ENCODE data around the gene MARK2. TPM values are rescaled to one million over a fixed set of nuclear protein-coding genes. Genes with fewer than 3 reads are reported as not detected.
A peak's percentile ranks its signal among the peaks of the same experiment; 100 is the strongest.

MARK2 gene
- polyA plus RNA-seq, 1 of the 3 experiments (the other 2 are of a cell fraction): 18.8 TPM

GRCh38 chr11:63871962-63872799 is 33.3 kb downstream of the MARK2 start:
- H3K9me2 ChIP-seq: no peaks in the 10 kb centered on the region
- no peaks in the 10 kb centered on the region for H3F3A ChIP-seq (replicated peaks; ENCODE audit: insufficient read depth)
- peak; percentile 80 for DNase-seq
- H4K20me1 ChIP-seq (ENCODE audit: insufficient read depth): peaks cover 81% of the 10 kb centered on the region
- no peak overlapping the region for H3K9ac ChIP-seq
- peak overlapping the region; percentile 25 to 65; a peak in 3 of 4 replicates for H3K27ac ChIP-seq (ENCODE audit: low read depth in 2 of 2, low read length in 1 of 2)
- H3K9me3 ChIP-seq: no peaks in the 10 kb centered on the region
- TF ChIP-seq MAX (IDR thresholded peaks at IDR 0.05; ENCODE audit: low read depth) (peak; percentile 25; the same call in 1 of the 2 replicates), TEAD4 (IDR thresholded peaks at IDR 0.05; ENCODE audit: borderline replicate concordance, insufficient read depth) (no peak), PBX3 (IDR thresholded peaks at IDR 0.05) (peak; percentile 41), FOXJ3 (CRISPR knock-in tag; IDR thresholded peaks at IDR 0.05) (no peak), FOSL2 (IDR thresholded peaks at IDR 0.05; ENCODE audit: borderline replicate concordance, low read depth) (peak; percentile 70; the same call in 1 of the 2 replicates), CTCF (IDR thresholded peaks at IDR 0.05) (peak; percentile 53), SMC3 (IDR thresholded peaks at IDR 0.05; ENCODE audit: low read depth, low read length) (peak; percentile 43; the same call in 1 of the 2 replicates), MXI1 (IDR thresholded peaks at IDR 0.05; ENCODE audit: low read depth, low read length) (peak; percentile 84; the same call in 1 of the 2 replicates), RAD21 (IDR thresholded peaks at IDR 0.05; ENCODE audit: low read length) (peak; percentile 71), RCOR1 (IDR thresholded peaks at IDR 0.05; ENCODE audit: low read length) (peak; percentile 68), CHD2 (IDR thresholded peaks at IDR 0.05; ENCODE audit: low read length, partially characterized antibody) (peak; percentile 59), SIN3A (IDR thresholded peaks at IDR 0.05; ENCODE audit: borderline replicate concordance, low read depth, low read length) (peak; percentile 46; the same call in 1 of the 2 replicates), POLR2AphosphoS5 (IDR thresholded peaks at IDR 0.05; ENCODE audit: low read depth, low read length) (no peak), USF2 (IDR thresholded peaks at IDR 0.05; ENCODE audit: borderline replicate concordance, low read depth, low read length) (no peak), RXRA (IDR thresholded peaks at IDR 0.05; ENCODE audit: borderline replicate concordance, low read depth) (no peak), EP300 (IDR thresholded peaks at IDR 0.05; ENCODE audit: borderline replicate concordance in 1 of 2, low read depth in 1 of 2, low read length in 1 of 2) (no peak), TCF12 (IDR thresholded peaks at IDR 0.05) (peak; percentile 58), RFX5 (IDR thresholded peaks at IDR 0.05; ENCODE audit: low read length) (no peak; the same call in 1 of the 2 replicates), ELF1 (IDR thresholded peaks at IDR 0.05) (peak; percentile 29; the same call in 1 of the 2 replicates)
- H3K36me3 ChIP-seq (replicated peaks in 1 of 2; ENCODE audit: control insufficient read depth in 1 of 2, insufficient read depth in 2 of 2, low read length in 1 of 2): peaks cover 0 to 3% of the 10 kb centered on the region in 2 experiments
- no peaks in the 10 kb centered on the region for H3K27me3 ChIP-seq (ENCODE audit: insufficient read depth)
- no peak overlapping the region for H3K4me3 ChIP-seq (ENCODE audit: low read depth in 2 of 2, low read length in 1 of 2)
- H3K4me1 ChIP-seq (ENCODE audit: control insufficient read depth in 1 of 2, insufficient read depth in 2 of 2, low read depth in 1 of 2, low read length in 1 of 2): peaks cover 16 to 34% of the 10 kb centered on the region in 2 experiments; a peak in 3 of 4 replicates
- no peak overlapping the region for H2AFZ ChIP-seq (ENCODE audit: low read depth)
- CTCF ChIA-PET: interaction anchor here (0.6 to 5.4 kb wide), 12 partner anchors 10 to 73 kb away, joined by 3 to 23 read pairs (median 4); partner anchors contain the start of gene MARK2
- H3K4me2 ChIP-seq: peak overlapping the region; percentile 35
- POLR2A ChIA-PET: interaction anchor here (0.5 to 1.0 kb wide), 3 partner anchors 34 to 96 kb away, joined by 3 to 4 read pairs (median 3); partner anchors contain the start of genes MARK2 and RCOR2
- WGBS (ENCODE audit: low lambda C conversion rate): 36% methylated on average over 11 of the region's 11 CpGs
- H3K79me2 ChIP-seq (ENCODE audit: insufficient read depth): peaks cover 77% of the 10 kb centered on the region

Data from SK-N-SH (cell line).